ENCODE measurements around the gene TBC1D30. TPM values are rescaled to one million over a fixed set of nuclear protein-coding genes. Genes with fewer than 3 reads are reported as not detected.
"Not testable (repeated sequence)": the region's sequence is repeated elsewhere in the genome, so short reads cannot be mapped to it uniquely, and the experiment has no call there.

Gene TBC1D30
- total RNA-seq, 4 donors from 2014 or later: 2.5 to 11.4 (median 6.6) TPM

- H3K9me3 ChIP-seq: no peaks in the 10 kb centered on the region
- H3K4me1 ChIP-seq: peaks cover 0 to 8% (median 0%) of the 10 kb centered on the region in 4 donors
- no peaks in the 10 kb centered on the region for H3K36me3 ChIP-seq
- no peak overlapping the region for H3K4me3 ChIP-seq
- DNase-seq (ENCODE audit: low spot score in 2 of 2): no peak
- no peak overlapping the region for H3K27ac ChIP-seq
- TF ChIP-seq CTCF (IDR thresholded peaks at IDR 0.05) (no peak), POLR2A (IDR thresholded peaks at IDR 0.05) (no peak), EP300 (IDR thresholded peaks at IDR 0.05) (no peak)
- H3K27me3 ChIP-seq: no peaks in the 10 kb centered on the region
Measured at GRCh38 chr12:64798165-64798564, 26.3 kb upstream of the TBC1D30 start.

GRCh38 chr12:64800640-64801039 is 23.8 kb upstream of the TBC1D30 start:
- Histone ChIP-seq H3K27me3 (no peaks in the 10 kb centered on the region), H3K4me3 (no peak overlapping the region), H3K9me3 (no peaks in the 10 kb centered on the region), H3K4me1 (peaks cover 0 to 8% (median 0%) of the 10 kb centered on the region in 4 donors), H3K27ac (no peak overlapping the region), H3K36me3 (no peaks in the 10 kb centered on the region)
- DNase-seq (ENCODE audit: low spot score in 2 of 2): no peak
- 83 to 86% methylated on average over 5 of the region's 5 CpGs for WGBS, 2 donors
- TF ChIP-seq CTCF (IDR thresholded peaks at IDR 0.05) (no peak), EP300 (IDR thresholded peaks at IDR 0.05) (no peak), POLR2A (IDR thresholded peaks at IDR 0.05) (no peak)

- Histone ChIP-seq H3K9me3 (no peaks in the 10 kb centered on the region), H3K4me3 (no peak overlapping the region), H3K4me1 (peaks cover 0 to 3% (median 0%) of the 10 kb centered on the region in 4 donors), H3K27me3 (no peaks in the 10 kb centered on the region), H3K36me3 (no peaks in the 10 kb centered on the region), H3K27ac (no peak overlapping the region)
- DNase-seq (ENCODE audit: low spot score in 2 of 2): no peak
- TF ChIP-seq POLR2A (IDR thresholded peaks at IDR 0.05): no peak
- TF ChIP-seq CTCF (IDR thresholded peaks at IDR 0.05): no peak
- TF ChIP-seq EP300 (IDR thresholded peaks at IDR 0.05): no peak
- WGBS, 2 donors: 65 to 79% methylated on average over 2 of the region's 2 CpGs
Measured at GRCh38 chr12:64801381-64801780, 23.1 kb upstream of the TBC1D30 start.

GRCh38 chr12:64802180-64802775 is 22.2 kb upstream of the TBC1D30 start:
- TF ChIP-seq CTCF (IDR thresholded peaks at IDR 0.05): peak; percentile 47 to 76 (median 59)
- peak in 1 of 2 donors; percentile 17 for DNase-seq (ENCODE audit: low spot score in 2 of 2)
- H3K27ac ChIP-seq, H3K4me1 ChIP-seq, H3K4me3 ChIP-seq, H3K36me3 ChIP-seq, H3K9me3 ChIP-seq, H3K27me3 ChIP-seq: not testable (repeated sequence)
- 39 to 41% methylated on average over 6 to 8 of the region's 8 CpGs for WGBS, 2 donors

GRCh38 chr12:64806173-64806572 is 18.3 kb upstream of the TBC1D30 start:
- no peak for TF ChIP-seq CTCF (IDR thresholded peaks at IDR 0.05)
- TF ChIP-seq EP300 (IDR thresholded peaks at IDR 0.05): no peak
- no peak for TF ChIP-seq POLR2A (IDR thresholded peaks at IDR 0.05)
- 53 to 66% methylated on average over 2 of the region's 2 CpGs for WGBS, 2 donors

More at GRCh38 chr12:64806173-64806572, 18.3 kb upstream of the TBC1D30 start:
- no peaks in the 10 kb centered on the region for H3K9me3 ChIP-seq
- no peak overlapping the region for H3K27ac ChIP-seq
- no peak for DNase-seq (ENCODE audit: low spot score in 2 of 2)
- no peaks in the 10 kb centered on the region for H3K27me3 ChIP-seq
- H3K4me1 ChIP-seq: peaks cover 0 to 3% (median 0%) of the 10 kb centered on the region in 4 donors
- H3K4me3 ChIP-seq: no peak overlapping the region
- no peaks in the 10 kb centered on the region for H3K36me3 ChIP-seq

Measured in tibial nerve (tissue), 4 donors.